HG03354 (cell line): ENCODE results near the gene RBPJ.
"Not testable (repeated sequence)": the region's sequence is repeated elsewhere in the genome, so short reads cannot be mapped to it uniquely, and the experiment has no call there.

Experiments used
- ATAC-seq: cut with Tn5 transposase; IDR thresholded peaks from one replicate; pipeline ENCODE4 v1.9.1; 2021; ENCODE audit warnings: mild to moderate bottlenecking; ENCODE audit not compliant: unreplicated experiment, poor library complexity, severe bottlenecking

Gene RBPJ

DNA sequence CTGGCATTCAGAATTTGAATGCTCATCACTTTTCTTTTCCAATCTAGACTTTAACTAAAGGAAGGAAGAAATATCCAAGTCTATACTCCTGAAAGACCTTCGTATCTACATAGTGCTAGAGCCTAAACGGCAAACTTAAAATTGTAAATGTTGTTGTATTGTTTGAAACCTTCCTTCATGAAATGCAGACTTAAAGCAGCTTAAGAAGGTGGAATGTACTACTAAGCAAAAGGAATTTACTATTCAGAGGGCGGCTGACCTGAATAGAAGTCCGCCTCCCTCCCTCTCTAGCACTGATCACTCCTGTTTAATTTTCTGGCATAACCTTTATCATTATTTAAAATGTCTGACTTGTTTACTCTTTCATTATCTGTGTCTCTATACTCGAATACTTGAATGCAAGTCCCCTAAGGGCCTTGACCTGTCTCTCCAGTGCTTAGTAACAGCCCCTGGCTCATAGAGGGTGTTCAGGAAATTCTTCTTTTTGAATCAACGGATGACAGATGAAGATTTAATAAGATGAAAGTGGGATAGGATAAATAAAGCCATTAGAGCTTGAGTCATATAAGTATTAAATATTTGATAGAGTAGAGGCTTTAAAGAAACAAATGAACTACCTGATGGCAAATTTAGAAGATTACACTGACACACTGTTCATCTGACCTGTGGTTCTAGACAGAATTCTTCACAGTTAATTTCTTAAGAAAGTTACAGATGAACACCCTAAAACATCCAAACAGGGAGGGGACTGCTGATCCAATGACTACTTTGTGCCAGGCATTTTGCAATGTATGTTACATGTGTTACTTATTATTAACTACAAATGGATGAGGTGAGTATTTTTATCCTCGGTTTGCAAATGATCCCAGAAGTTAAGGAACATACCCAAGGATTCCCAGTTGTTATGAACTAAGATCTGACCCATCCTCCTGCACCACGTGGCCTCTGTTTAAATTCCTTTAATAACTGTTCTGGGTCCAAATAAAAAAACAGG, 20.2 kb upstream of the RBPJ start:
- ATAC-seq = no peak

DNA sequence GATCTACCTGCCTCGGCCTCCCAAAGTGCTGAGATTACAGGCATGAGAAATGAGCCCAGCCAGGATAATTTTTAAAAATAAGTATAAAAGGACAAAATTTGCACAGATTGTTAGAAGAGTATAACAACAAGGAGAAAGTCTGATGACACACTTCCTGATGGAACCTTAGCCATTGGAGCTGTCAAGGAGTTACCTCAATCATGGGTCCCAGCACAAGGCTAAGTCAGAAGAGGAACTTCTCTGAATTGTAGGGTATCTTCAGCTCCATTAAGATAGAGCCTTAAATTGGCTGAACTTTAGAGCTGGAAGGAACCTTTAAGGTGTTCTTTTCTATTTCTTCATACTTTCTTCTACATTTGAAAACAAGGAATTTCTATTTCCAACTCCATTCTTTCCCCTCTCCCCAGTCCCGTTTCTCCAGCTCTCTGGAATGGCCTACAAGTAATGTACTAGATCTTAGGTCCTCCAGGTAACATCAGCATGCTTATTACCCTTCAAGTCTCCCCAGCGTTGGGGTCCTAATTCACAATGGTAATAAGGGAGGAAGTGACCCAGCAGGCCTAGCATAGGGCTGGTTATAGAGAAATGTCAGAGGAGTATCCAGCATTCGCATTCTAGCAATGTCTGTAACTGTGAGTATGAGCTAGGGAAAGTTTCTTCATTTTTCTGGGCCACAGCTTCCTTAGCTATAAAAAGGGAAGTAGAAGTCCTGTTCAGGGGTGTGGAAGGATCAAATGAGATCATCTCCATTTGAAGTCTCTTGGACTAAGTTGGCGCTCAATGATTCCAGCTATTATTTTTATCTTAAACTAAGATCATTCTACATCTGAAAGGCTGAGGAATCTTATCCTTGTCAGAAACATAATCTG, 18.5 kb upstream of the RBPJ start:
- no peak for ATAC-seq

DNA sequence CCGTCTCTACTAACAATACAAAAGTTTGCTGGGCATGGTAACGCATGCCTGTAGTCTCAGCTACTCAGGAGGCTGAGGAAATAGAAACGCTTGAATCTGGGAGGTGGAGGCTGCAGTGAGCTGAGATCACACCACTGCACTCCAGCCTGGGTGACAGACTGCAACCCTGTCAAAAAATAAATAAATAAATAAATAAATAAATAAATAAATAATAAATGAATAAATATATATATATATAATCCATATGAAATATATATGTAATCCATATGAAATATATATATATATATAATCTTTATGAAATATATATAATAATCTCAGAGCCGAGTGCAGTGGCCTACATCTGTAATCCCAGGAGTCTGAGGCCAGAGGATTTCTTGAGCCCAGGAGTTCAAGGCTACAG, 17.8 kb upstream of the RBPJ start:
- ATAC-seq = no peak

DNA sequence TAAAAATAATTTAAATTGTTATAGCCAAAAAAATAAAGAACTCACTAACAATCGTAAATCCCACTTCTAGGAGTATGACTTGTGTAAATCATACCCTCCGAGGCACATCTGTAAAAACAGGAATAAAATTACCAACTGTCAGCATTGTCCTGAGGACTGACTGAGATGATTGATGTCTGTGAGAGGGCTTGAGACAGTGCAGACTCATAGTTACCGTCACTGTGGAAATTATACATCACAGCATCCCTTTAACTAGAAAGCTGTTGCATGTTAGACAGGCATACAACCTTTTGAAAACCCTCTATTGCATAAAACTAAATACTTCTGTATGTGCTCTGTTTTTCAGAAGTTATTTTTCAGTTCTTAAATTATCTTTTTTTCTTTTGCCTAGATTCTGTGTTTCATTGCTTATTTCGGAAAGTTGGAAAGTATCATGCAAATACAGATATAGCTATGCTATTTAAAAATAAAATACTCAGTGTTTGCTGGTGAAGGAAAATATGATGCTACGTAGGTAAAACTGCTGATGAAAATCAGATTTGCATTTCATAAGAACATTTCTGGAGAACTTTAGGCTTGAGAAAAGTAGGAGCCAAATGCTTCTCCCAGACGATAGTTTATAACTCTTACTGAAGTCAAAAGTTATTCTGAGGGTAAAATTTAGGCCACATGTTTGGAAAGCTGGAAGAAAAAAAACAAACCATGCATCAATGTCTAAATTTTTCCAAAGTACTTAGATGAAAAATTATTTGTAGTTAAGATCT, 13.6 kb upstream of the RBPJ start:
- ATAC-seq = no peak

DNA sequence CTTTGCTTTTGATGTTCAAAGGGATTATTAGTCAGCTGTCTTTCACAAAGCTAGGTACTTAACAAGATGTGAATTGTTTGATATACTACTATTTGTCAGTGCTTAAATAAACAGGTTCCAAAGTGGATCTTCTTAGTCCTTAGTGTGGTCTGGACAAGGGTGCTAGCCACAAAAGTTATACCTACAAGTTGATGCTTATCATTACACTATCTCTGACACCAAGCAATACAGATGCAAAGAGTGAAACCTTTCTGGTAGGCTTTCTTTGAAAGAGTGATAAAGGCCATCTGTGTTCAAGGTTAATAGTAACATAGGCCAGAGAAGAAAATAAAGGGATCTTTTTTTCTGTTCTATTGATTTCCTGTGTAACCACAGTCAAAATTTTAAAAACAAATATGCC, 12.2 kb upstream of the RBPJ start:
- ATAC-seq = no peak

DNA sequence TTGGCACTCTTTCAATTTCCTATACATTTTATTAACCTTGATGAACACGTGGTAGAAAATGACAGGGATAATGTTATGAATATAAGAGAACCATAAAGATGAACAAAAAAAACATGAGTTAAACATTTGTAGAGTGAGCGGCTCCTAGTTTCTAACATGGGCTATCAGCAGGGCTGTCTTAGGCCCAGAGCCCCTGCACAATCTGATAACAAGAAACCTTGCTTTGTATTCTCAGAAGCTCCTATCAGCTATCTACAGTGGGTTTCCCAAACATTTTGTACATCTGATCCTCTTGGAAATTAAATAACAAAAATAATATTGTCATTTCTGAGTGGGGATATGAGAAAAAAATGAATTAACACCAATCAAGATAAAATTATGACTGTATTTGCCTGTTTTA, 10.6 kb upstream of the RBPJ start:
- ATAC-seq = no peak

DNA sequence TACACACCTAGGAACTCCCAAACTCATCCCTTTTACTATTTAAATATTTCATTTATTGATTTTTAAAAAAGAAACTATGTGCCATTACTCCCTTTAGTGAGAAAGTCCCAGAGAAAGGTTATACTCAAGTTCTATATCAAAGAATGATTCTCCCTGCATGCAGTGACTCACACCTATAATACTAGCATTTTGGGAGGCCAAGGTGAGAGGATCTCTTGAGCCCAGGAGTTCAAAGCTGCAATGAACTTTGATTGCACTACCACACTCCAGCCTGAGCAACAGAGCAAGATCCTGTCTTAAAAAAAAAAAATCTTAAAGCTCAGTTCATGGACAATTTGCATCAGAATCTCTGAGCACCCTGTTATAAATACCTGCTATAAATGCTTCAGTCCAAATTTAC, 9.2 kb upstream of the RBPJ start:
- ATAC-seq = no peak

DNA sequence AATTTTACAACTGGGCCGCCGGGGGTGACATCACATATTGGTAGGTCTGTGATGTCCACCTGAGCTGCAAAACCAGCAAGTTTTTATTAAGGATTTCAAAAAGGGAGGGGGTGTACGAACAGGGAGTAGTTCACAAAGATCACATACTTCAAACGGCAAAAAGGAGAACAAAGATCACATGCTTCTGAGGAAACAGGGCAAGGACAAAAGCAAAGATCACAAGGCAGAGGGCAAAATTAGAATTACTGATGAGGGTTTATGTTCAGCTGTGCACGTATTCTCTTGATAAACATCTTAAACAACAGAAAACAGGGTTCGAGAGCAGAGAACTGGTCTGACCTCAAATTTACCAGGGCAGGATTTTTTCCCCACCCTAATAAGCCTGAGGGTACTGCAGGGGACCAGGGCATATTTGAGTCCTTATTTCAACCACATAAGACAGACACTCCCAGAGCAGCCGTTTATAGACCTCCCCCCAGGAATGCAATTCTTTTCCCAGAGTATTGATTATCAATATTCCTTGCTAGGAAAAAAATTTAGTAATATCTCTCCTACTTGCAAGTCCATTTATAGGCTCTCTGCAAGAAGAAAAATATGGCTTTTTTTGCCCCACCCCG, 5.4 kb upstream of the RBPJ start:
- not testable (repeated sequence) for ATAC-seq

DNA sequence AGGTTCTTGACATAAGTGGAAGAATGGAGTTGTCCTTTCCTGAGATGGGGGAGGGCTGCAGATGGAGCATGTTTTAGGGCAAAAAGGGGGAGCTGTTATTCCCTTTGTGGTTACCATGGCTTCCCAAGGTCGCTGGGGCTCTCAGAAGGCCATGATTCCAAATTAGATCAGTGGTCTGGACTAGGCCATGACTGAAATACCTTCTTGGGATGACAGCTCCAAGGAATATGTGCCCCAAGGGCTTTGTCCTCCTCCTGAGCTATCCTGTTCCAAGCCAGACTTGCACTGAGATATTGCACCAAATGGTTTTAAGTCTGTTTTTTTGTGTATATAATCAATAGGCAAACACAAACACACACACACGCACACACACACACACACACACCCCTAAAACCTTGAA, 3.0 kb upstream of the RBPJ start:
- no peak for ATAC-seq

DNA sequence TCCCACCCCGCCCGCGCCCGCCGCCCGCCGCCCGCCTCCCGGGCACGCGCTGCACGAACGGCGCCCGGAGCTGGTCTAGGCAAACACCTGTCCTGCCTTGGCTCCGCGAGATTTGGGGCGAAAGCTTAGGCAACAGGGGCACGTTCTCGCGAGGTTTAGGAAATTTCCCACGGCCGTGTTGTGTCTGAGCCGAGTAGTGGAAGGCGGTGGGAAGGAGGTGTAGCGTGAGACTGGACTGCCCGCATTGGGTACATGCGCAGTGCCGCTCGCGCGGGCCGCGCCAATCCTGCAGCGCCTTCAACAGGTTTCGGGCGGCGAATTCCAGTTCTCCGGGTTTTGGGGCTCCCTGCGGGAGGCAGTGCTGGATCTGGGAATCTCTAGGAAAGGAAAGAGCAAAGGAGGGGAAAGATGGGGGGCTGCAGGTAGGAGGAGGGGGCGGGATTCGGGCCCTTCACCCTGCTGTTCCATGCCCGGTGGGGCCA, 1.3 kb upstream of the RBPJ start:
- ATAC-seq = peak; percentile 76

DNA sequence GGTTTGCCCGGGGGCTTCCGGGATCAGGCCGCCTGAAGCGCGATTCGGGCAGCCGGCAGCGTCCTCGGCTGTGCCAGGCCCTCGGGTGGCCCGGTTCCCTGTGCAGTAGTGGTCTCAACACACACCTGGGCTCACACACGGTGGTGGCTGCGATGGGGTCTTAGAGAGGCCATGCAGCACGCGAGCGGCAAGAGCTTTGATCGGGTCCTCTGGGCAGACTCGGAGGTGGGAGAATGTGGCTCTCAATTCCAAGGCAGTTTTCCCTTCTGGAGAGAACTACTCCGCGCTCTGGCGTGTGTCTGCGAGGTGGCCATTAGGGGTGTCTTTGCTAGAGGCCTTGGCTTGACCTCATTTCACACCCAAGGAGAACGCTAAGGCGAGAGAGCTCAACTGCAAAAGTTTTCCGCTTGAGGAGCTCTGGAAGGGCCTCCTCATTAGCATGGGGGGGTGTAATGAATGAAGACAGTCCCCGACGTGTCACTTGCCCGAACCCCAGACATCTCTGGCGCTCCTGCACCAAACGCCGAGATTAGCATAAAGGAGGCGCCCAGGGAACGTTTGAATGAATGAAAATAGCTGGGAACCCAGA, 771 bp upstream of the RBPJ start:
- ATAC-seq = peak; percentile 32

DNA sequence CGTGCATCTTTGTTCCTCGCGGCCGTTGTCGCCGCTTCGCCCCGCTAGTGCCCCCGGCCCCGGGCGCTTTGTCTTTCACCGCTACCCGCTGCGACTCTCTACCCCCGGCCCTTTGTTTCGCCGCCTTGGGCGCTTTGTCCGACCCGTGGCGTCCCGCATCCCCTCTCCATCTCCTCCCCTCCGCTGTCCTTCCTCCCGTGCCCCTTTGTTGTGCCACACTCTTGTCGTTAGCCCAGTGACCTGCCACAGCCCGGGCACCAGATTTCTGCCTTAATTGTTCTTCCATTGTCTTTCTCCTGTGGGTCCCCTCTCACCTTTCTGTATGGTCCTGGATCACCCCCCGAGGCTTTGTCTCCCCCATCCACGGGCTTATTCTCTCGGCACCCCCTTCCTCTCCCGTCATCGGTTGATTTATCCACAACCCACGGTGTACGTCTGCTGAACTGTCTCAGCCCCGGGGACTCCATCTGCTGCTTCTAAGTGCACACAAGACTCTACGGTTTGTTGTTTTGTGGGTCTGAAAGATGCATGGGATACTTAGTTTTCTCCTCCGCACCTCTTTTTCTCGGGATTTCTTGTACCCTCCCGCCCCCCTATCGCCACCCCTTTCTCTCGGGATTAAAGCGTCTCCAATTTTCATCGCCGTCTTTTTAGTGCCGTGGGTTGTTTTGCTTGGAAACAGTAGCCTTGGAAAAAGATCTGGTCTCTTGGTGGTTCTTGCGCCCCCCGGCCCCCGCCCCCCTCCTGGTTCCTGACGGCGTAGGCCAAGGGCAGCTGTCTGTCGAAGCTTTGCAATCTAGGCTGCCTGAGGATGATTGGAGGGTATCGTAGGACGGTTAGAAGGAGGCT, 783 bp downstream of the RBPJ start:
- ATAC-seq = no peak

DNA sequence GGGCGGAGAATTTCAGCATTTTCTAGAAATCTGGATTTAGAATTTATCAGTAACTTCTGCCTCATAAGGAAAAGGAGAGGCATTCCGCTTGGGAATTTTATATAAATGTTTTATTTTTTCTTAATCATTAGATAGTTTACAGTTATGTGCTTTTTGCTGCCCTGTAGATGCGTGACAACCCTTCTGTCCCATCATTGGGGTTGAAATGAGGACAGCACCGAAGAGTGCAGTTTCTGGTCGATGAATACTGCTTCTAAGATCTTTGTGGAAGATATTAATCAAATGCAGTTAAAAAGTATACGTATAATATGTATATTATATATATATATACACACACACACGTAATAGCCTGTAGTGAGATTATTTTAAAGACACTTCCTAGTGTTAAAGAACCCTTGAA, 1.5 kb downstream of the RBPJ start:
- no peak for ATAC-seq

DNA sequence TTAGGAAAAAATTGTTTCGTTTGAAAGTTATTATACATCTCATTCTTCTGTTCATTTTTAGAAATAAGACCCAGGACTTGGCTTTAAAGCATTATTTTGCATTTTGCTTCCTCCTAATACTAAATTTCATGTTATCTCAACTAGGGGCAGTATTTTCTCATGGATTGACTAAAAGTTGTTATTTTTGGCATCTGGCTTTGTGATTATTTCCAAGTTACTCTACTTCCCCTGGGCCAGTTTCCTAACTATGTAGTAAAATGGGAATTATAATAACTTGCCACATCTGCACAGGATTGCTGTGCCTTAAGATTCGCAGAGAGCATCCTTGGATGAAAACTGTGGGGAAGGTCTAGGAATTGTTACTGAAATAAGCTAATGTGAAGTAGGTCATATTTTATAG, 3.0 kb downstream of the RBPJ start:
- no peak for ATAC-seq

DNA sequence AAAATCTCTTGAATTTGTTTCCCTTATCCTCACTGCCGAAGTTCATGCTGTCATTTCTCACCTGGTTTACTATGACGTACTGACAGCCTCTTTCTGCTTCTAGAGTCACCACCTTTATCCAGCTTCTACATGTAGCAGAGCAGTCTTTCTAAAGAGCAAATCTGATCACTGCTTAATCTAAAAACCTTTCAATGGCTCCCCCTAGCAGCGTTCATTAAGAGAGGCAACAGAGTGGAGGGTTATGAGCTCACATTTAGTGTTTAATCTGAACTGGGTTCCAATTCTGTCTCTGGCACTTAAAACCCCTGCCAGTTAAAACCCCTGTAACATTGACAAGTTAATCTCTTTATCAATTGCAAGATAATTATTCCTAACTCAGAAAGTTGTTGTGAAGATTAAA, 4.4 kb downstream of the RBPJ start:
- no peak for ATAC-seq

DNA sequence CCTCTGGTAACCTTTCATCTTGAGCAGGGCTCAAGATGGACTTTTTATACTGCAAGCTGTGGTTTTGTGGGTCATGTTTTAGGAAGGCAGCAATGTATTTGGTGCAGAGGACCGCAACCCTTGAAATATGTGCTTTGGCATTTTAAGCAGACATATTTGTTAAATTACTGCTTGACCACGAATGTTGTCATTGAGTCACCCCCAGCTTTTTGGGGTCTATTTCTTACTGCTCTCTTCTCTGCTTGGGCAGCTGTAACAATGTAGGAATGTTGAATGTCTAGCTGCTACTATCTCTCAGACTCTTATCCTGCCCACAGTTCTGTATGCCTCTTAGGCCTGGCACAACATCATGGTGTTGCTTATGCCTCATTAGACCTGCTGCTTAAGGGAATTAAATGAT, 6.0 kb downstream of the RBPJ start:
- ATAC-seq = no peak

DNA sequence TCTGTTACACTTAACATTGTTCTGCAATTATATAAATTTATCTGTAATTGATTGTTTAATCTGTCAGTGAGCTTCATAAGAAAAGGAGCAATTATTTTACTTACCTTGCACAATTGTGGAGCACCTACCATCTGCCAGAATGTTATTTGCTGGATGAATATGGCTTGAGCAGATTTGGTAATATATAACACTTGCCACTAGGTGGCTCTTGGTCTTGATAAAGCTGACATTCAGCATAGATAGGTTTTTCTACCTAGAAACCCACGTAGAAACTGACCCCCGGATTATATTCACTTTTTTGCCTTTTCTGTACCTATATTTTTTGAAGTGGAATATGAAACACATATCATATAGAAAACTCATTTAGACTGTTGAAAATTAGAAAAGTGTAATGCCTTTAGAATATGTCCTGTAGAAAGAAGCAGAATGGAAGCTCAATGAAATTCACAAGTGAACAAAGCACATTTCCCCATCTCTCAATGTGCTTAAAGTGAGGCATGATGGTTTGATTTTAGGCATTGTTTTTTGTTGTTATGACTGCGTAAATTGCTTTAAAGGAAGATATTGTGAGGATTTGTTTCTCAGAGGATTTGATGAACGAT, 9.5 kb downstream of the RBPJ start:
- peak; percentile 93 for ATAC-seq

DNA sequence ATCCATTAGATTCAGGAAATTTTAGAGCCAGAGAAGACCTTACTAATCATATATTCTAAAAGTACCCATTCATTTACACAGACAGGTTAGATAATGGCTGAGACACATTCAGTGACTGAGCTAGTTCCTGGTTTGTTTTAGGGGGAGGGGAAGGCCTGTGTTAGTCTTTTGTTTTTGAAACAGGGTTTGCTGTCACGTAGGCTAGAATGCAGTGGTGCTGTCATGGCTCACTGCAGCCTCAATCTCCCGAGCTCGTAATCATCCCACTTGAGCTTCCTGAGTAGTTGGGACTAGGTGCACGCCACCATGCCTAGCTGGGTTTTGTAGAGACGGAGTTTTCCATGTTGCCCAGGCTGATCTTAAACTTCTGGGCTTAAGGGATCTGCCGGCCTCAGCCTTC, 10.1 kb downstream of the RBPJ start:
- no peak for ATAC-seq
